ENCODE results near the gene PDE3A. TPM values are rescaled to one million over a fixed set of nuclear protein-coding genes. Genes with fewer than 3 reads are reported as not detected.

PDE3A gene
- total RNA-seq, 4 donors from 2014 or later: 51.3 to 150 (median 114) TPM

GRCh38 chr12:20410734-20411133 is 42.4 kb downstream of the PDE3A start:
- peaks cover 0 to 19% (median 5%) of the 10 kb centered on the region in 4 donors for H3K4me1 ChIP-seq
- no peaks in the 10 kb centered on the region for H3K9me3 ChIP-seq
- in situ Hi-C loops (cut with MboI; ENCODE audit: low pct_ligation_motif_present in 1 of 4, low pct_unique_long_range_greater_than_20kb in 1 of 4, low sequenced_read_pairs in 3 of 4) (no loop called here), intact Hi-C loops (cut with DNase I; ENCODE audit: low total_unique reads) (no loop called here)
- no peak for TF ChIP-seq CTCF (IDR thresholded peaks at IDR 0.05)
- TF ChIP-seq EP300 (IDR thresholded peaks at IDR 0.05; ENCODE audit: low read depth): no peak
- TF ChIP-seq POLR2AphosphoS5 (IDR thresholded peaks at IDR 0.05): no peak
- no peak for TF ChIP-seq POLR2A (IDR thresholded peaks at IDR 0.05)
- no peak overlapping the region for H3K4me3 ChIP-seq
- no peak for DNase-seq
- no peak overlapping the region for H3K27ac ChIP-seq
- no peaks in the 10 kb centered on the region for H3K36me3 ChIP-seq
- H3K27me3 ChIP-seq: no peaks in the 10 kb centered on the region
- 45 to 55% methylated on average over 1 of the region's 1 CpG for WGBS, 2 donors (ENCODE audit: low coverage in 1 of 2)

- no peaks in the 10 kb centered on the region for H3K36me3 ChIP-seq
- in situ Hi-C loops (cut with MboI; ENCODE audit: low pct_ligation_motif_present in 1 of 4, low pct_unique_long_range_greater_than_20kb in 1 of 4, low sequenced_read_pairs in 3 of 4): no loop called here
- H3K4me3 ChIP-seq: no peak overlapping the region
- intact Hi-C loops (cut with DNase I; ENCODE audit: low total_unique reads): no loop called here
- H3K27ac ChIP-seq: no peak overlapping the region
- no peaks in the 10 kb centered on the region for H3K9me3 ChIP-seq
- TF ChIP-seq POLR2AphosphoS5 (IDR thresholded peaks at IDR 0.05): no peak
- no peaks in the 10 kb centered on the region for H3K27me3 ChIP-seq
- H3K4me1 ChIP-seq: peaks cover 0 to 21% (median 5%) of the 10 kb centered on the region in 4 donors
- WGBS, 2 donors (ENCODE audit: low coverage in 1 of 2): 56 to 74% methylated on average over 3 of the region's 3 CpGs
- no peak for DNase-seq
Observed at GRCh38 chr12:20411345-20411744, 43.0 kb downstream of the PDE3A start.

- in situ Hi-C loops (cut with MboI; ENCODE audit: low pct_ligation_motif_present in 1 of 4, low pct_unique_long_range_greater_than_20kb in 1 of 4, low sequenced_read_pairs in 3 of 4): no loop called here
Observed at GRCh38 chr12:20415028-20415427, 46.7 kb downstream of the PDE3A start.

GRCh38 chr12:20415641-20416040 is 47.3 kb downstream of the PDE3A start:
- intact Hi-C loops (cut with DNase I; ENCODE audit: low total_unique reads): no loop called here
- 67 to 78% methylated on average over 2 to 6 of the region's 6 CpGs for WGBS, 2 donors (ENCODE audit: low coverage in 1 of 2)
- Histone ChIP-seq H3K27ac (no peak overlapping the region), H3K4me1 (peaks cover 0 to 49% (median 24%) of the 10 kb centered on the region in 4 donors), H3K4me3 (no peak overlapping the region), H3K9me3 (no peaks in the 10 kb centered on the region), H3K27me3 (no peaks in the 10 kb centered on the region), H3K36me3 (no peaks in the 10 kb centered on the region)
- TF ChIP-seq CTCF (IDR thresholded peaks at IDR 0.05): no peak
- no peak for TF ChIP-seq EP300 (IDR thresholded peaks at IDR 0.05; ENCODE audit: low read depth)
- in situ Hi-C loops (cut with MboI; ENCODE audit: low pct_ligation_motif_present in 1 of 4, low pct_unique_long_range_greater_than_20kb in 1 of 4, low sequenced_read_pairs in 3 of 4): no loop called here
- DNase-seq: no peak

More at GRCh38 chr12:20415028-20415427, 46.7 kb downstream of the PDE3A start:
- intact Hi-C loops (cut with DNase I; ENCODE audit: low total_unique reads): no loop called here
- Histone ChIP-seq H3K9me3 (no peaks in the 10 kb centered on the region), H3K4me3 (no peak overlapping the region), H3K36me3 (no peaks in the 10 kb centered on the region), H3K27me3 (no peaks in the 10 kb centered on the region), H3K27ac (no peak overlapping the region), H3K4me1 (peaks cover 0 to 44% (median 23%) of the 10 kb centered on the region in 4 donors)
- no peak for TF ChIP-seq EP300 (IDR thresholded peaks at IDR 0.05; ENCODE audit: low read depth)
- no peak for TF ChIP-seq POLR2AphosphoS5 (IDR thresholded peaks at IDR 0.05)
- no peak for TF ChIP-seq CTCF (IDR thresholded peaks at IDR 0.05)
- WGBS, 2 donors (ENCODE audit: low coverage in 1 of 2): 40 to 68% methylated on average over 3 to 4 of the region's 4 CpGs
- DNase-seq: no peak

GRCh38 chr12:20420557-20420956 is 52.2 kb downstream of the PDE3A start:
- in situ Hi-C loops (cut with MboI; ENCODE audit: low pct_ligation_motif_present in 1 of 4, low pct_unique_long_range_greater_than_20kb in 1 of 4, low sequenced_read_pairs in 3 of 4) (no loop called here), intact Hi-C loops (cut with DNase I; ENCODE audit: low total_unique reads) (no loop called here)
- H3K4me3 ChIP-seq: peak overlapping the region in 1 of 4 donors; percentile 18
- peak; percentile 61 for DNase-seq
- 44 to 49% methylated on average over 5 to 6 of the region's 6 CpGs for WGBS, 2 donors (ENCODE audit: low coverage in 1 of 2)
- peak; percentile 38 for TF ChIP-seq POLR2A (IDR thresholded peaks at IDR 0.05)
- peak; percentile 25 for TF ChIP-seq EP300 (IDR thresholded peaks at IDR 0.05; ENCODE audit: low read depth)
- TF ChIP-seq POLR2AphosphoS5 (IDR thresholded peaks at IDR 0.05): peak in 2 of 3 donors; percentile 33 to 54
- no peak for TF ChIP-seq CTCF (IDR thresholded peaks at IDR 0.05)
- no peaks in the 10 kb centered on the region for H3K27me3 ChIP-seq
- H3K9me3 ChIP-seq: no peaks in the 10 kb centered on the region
- H3K4me1 ChIP-seq: peaks cover 4 to 69% (median 44%) of the 10 kb centered on the region in 4 donors
- peak overlapping the region; percentile 76 to 82 (median 78) for H3K27ac ChIP-seq
- no peaks in the 10 kb centered on the region for H3K36me3 ChIP-seq

Data from transverse colon (tissue), 4 donors.